ENCODE data around the gene KRT2. TPM values are rescaled to one million over a fixed set of nuclear protein-coding genes. Genes with fewer than 3 reads are reported as not detected.

KRT2 gene
- total and polyA plus RNA-seq, 2 of the 8 experiments (the other 6 are each of a cell fraction or from before 2014, with no cell fraction given): not detected

- TF ChIP-seq CHD7 (IDR thresholded peaks at IDR 0.05; ENCODE audit: insufficient replicate concordance, low read length) (no peak), NANOG (IDR thresholded peaks at IDR 0.05; ENCODE audit: insufficient read depth, low read depth, low read length, poor library complexity, severe bottlenecking) (no peak), KDM1A (IDR thresholded peaks at IDR 0.05; ENCODE audit: borderline replicate concordance, low read length) (no peak), POLR2AphosphoS5 (IDR thresholded peaks at IDR 0.05; ENCODE audit: low read depth, low read length) (no peak), RBBP5 (IDR thresholded peaks at IDR 0.05; ENCODE audit: borderline replicate concordance, low read depth, low read length) (no peak)
Observed at GRCh38 chr12:52662918-52663229, 10.9 kb upstream of the KRT2 start (continued).
